Stimulated activated CD8-positive, alpha-beta memory T cell treated with anti-CD3 and anti-CD28 coated beads, Interleukin-4, amount 100 ng/mL, for 1 hour (primary cell): Measurements from ENCODE around the gene HMCN1.
"Not testable (repeated sequence)": the region's sequence is repeated elsewhere in the genome, so short reads cannot be mapped to it uniquely, and the experiment has no call there.

Source experiments
- DNase-seq, 2 donors: peaks; one replicate each; pipeline ENCODE4 v3.0.0-alpha.2; 2020; ENCODE audit warnings: low read depth in 2 of 2, low spot score in 1 of 2

The HMCN1 gene

GRCh38 chr1:186142159-186142558 is 408.0 kb downstream of the HMCN1 start:
- DNase-seq, result no peak

- no peak for DNase-seq
Measured at GRCh38 chr1:186142916-186143315, 408.7 kb downstream of the HMCN1 start.

DNA sequence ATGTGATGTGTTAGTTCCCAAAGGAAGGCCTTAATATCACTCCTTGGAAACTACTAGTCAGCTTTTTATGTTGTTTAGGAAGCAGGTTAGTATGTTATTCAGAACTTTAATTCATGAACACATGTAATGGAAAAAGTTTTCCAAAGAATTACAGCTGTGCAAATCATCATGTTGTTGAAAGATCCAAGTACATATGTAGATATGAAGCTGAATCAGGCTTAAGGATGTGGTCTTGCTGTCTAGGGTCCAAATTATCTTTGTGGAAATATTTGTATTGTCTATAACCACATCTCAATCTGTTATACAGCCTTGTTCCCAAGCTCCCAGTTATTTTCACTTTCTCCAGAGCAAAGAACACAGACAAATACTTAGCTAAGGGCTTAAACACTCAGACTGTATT is 409.3 kb downstream of the HMCN1 start:
- no peak for DNase-seq

DNA sequence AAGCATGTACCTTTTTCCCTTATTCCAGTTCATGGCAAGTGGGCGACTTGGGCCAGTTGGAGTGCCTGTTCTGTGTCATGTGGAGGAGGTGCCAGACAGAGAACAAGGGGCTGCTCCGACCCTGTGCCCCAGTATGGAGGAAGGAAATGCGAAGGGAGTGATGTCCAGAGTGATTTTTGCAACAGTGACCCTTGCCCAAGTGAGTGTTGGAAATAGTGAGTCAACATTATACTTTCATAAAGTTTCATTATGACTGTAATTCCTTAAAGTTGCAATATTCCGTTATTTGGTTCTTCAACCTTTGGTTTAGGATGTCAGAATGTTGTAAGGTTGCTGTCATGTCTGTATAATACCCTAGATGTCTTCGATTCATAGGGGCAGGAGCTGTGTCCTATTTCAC is 410.3 kb downstream of the HMCN1 start:
- no peak for DNase-seq

DNA sequence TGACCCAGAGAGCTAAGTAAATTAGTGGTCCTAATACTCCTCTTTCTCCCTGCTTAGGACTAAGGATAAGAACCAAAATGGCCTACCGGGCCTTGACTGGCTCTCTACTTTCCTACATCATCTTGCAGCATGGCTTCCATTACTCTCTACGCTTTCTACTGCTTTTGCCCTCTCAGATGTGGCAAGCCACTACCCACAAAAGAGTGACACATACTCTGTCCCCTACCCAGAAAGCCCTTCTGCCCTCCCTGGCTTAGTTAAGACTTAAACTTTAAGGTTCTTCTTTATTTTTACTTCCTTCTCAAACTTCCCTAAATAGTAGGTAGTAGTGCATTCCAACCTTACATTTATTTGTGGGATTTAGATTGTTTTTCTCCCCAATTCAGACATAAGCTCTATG is 412.8 kb downstream of the HMCN1 start:
- DNase-seq, result no peak

GRCh38 chr1:186149591-186149990 is 415.4 kb downstream of the HMCN1 start:
- DNase-seq, result no peak

DNA sequence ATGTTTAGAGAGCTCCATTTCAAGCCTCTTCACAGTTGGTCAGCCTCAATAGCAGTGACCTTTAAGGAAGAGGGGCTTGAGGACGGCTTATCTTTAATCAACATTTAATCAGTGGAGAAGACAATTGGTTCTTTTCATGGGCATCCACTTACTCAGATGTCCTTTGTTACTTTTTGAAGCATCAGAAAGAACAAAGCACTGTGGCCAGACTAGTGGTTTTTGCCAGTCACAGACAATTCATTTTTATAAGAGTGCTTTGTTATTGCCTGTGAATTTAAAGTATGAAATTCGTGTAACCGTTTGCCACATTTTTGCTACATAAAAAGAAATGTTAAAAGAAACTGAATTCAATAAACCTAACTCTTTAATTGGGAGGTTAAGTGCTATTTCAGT is 418.0 kb downstream of the HMCN1 start:
- no peak for DNase-seq

DNA sequence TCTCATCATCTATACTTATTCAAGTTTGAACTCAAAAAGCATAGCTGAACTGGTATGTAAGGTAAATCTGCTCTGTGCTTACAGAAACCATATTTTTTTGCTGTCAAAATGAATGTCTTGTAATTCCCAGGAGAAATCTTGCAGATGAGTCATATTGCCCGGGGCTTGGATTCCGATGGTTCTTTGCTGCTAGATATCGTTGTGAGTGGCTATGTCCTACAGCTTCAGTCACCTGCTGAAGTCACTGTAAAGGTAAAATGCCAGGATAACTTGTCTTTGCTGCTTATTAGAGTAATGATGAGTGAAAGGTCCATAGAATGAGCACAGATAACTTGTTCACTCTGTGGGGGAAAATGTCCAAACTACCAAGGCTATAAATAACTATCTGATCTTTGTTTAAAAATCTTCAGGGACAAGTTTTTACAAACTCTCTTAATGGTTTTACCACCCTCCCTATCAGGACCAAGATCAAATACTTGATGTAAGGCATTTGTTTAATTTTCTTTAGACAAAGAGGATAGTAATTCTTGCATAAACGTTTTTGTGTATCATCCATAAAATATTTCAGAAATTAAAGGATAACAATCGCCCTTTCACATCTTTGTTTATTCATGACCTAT is 418.5 kb downstream of the HMCN1 start:
- DNase-seq, result no peak

DNA sequence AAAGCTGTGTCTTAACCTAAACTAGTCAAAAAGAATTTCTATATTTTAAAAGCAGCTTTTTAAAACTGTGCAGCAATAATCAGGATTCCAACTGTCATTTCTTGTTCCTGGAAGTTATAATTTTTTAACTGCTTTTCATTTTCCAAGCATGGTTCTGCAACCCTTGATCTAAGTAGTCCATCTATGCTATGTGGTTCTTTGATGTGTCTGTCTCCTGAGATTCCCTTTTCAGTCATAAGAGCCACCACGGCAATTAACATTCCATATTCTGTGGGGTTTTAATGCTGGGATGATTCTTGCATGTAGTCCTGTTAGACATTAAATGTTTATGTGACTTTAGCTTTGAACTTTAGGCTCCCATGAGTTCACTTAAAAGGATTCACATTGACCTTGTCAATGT is 420.5 kb downstream of the HMCN1 start:
- no peak for DNase-seq

DNA sequence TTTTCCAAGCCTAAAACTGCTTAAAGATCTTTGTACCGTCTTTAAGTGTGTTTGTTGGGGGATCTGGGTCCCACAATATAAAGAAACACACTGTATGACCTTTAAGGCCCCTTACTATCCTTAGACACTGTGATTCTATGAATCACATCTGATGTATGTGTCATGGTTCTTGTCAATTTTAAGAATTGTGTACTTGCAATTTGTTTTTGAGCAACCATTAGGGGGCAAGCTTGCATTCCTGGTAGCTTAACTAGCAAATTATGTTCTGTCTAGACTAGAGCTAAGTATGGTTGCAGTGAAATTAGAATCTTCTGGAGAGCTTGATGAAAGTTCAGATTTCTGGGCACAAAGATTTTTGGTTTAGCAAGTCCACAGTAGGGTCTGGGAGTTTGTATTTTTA is 421.4 kb downstream of the HMCN1 start:
- DNase-seq, result no peak

DNA sequence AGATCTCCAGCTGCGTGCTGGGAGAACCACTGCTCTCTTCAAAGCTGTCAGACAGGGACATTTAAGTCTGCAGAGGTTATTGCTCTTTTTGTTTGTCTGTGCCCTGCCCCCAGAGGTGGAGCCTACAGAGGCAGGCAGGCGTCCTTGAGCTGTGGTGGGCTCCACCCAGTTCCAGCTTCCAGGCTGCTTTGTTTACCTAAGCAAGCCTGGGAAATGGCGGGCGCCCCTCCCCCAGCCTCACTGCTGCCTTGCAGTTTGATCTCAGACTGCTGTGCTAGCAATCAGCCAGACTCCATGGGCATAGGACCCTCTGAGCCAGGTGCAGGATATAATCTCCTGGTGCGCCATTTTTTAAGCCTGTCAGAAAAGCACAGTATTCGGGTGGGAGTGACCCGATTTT is 428.7 kb downstream of the HMCN1 start:
- not testable (repeated sequence) for DNase-seq

GRCh38 chr1:186164773-186165172 is 430.6 kb downstream of the HMCN1 start:
- DNase-seq, result no peak

DNA sequence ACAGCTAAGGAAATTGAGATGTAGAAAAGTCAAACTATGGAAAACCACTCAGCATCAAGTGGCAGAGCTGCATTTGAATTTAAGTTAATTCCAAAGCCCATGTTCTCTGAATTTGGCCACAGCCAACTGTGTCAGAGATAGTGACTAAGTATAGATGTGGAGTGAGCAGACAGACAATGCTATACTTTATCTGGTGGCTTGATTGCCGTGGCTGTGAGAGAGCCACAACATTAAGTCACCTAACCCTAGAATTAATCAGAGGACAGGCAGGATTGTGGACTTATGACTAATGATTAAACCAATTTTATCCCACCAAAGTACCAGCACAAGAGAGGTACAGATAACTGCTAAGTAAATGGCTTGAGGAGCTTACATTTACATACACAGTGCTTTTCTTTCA is 431.1 kb downstream of the HMCN1 start:
- no peak for DNase-seq

GRCh38 chr1:186167096-186167668 is 433.0 kb downstream of the HMCN1 start:
- DNase-seq, result no peak

- DNase-seq, result no peak
Measured at GRCh38 chr1:186175588-186175987, 441.4 kb downstream of the HMCN1 start.

DNA sequence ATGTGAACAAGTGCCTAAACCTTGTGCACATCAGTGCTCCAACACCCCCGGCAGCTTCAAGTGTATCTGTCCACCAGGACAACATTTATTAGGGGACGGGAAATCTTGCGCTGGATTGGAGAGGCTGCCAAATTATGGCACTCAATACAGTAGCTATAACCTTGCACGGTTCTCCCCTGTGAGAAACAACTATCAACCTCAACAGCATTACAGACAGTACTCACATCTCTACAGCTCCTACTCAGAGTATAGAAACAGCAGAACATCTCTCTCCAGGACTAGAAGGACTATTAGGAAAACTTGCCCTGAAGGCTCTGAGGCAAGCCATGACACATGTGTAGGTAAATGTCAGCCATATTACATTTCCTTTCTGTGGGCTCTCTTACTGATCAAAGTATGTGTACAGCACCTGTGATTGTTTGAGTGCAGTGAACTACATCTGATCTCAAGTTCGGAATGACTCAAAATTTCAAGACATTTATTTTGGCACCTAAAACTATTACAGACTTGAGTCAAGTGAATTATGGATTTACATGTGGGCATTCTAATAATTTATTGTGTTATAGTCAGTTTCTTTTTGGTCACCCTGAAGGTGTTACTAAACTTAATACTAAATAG is 444.3 kb downstream of the HMCN1 start:
- no peak for DNase-seq

- no peak for DNase-seq
Measured at GRCh38 chr1:186179231-186179630, 445.0 kb downstream of the HMCN1 start.

GRCh38 chr1:186183219-186183618 is 449.0 kb downstream of the HMCN1 start:
- DNase-seq, result no peak

- DNase-seq, result no peak
Measured at GRCh38 chr1:186183970-186184628, 449.9 kb downstream of the HMCN1 start.

DNA sequence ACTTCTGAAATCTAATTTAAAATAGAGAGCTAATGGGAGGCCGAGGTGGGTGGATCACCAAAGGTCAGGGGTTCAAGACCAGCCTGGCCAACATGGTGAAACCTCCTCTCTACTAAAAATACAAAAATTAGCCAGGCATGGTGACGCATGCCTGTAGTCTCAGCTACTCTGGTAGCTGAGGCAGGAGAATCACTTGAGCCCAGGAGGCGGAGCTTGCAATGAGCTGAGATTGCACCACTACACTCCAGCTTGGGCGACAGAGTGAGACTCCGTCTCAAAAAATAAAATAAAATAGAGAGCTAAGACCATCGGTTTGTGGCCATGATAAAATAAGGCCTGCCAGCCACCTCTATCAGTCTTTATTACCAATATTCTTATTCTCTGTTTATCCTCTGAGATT is 452.1 kb downstream of the HMCN1 start:
- not testable (repeated sequence) for DNase-seq

DNA sequence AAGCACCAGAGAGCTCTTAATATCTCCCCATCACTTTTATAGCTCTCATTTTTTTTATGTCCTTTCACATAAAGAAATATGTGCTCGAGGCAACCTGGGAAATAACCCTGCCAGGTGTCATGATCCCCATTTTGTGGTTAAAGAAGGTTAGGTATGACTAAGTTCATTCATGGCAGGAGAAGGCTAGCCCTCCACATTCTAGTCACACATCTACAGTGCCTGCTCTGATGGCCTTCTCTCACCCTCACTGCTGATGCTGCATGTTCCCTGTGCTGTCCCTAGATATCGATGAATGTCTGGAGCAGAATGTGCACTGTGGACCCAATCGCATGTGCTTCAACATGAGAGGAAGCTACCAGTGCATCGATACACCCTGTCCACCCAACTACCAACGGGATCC is 453.4 kb downstream of the HMCN1 start:
- no peak for DNase-seq

DNA sequence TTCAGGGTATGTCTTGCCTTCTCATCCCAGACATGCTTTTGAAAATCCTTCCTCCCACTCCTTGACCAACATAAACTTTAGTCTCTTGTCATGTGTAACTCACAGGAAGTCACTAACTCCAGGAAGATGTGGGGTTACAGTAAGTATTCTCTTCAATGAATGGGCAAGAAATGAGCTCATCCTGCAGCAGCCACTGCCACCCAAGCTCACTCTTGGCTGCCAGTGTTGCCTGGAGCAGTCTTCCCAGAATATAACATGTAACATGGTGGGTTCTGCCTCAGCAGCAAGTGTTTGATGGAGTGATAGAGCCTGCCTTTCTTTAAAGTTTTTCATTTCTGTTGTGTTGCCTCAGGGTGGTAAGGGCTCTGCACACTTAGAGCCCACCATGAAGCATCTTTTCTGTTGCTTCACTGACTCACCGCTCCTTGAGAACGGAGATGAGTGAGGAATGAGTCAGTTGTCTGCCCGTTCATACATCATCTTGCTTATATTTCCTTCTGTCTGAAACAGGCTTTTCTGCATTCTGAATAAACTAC is 453.9 kb downstream of the HMCN1 start:
- no peak for DNase-seq
